Nephron progenitor cell (in vitro differentiated cells): ENCODE results near the gene BAZ2A.
A peak's percentile ranks its signal among the peaks of the same experiment; 100 is the strongest.

Source experiments
- DNase-seq: peaks from one replicate; pipeline ENCODE4 v3.0.0; 2021
- H3K27ac Mint-ChIP-seq: 2 replicates; pipeline ENCODE4 v1.8.0; 2021; ENCODE audit warnings: mild to moderate bottlenecking, moderate library complexity, mixed read lengths
- H3K27me3 Mint-ChIP-seq: 2 replicates; pipeline ENCODE4 v1.8.0; 2021; ENCODE audit warnings: mild to moderate bottlenecking, low read depth, mixed read lengths; ENCODE audit not compliant: poor library complexity
- H3K36me3 Mint-ChIP-seq: 2 replicates; pipeline ENCODE4 v1.8.0; 2021; ENCODE audit warnings: low read depth, mixed read lengths
- H3K4me1 Mint-ChIP-seq: 2 replicates; pipeline ENCODE4 v1.8.0; 2021; ENCODE audit warnings: mixed read lengths
- H3K4me3 Mint-ChIP-seq: 2 replicates; pipeline ENCODE4 v1.8.0; 2021; ENCODE audit warnings: mild to moderate bottlenecking, moderate library complexity, mixed read lengths
- H3K9me3 Mint-ChIP-seq: 2 replicates; pipeline ENCODE4 v1.8.0; 2021; ENCODE audit warnings: mild to moderate bottlenecking, moderate library complexity, mixed read lengths
- TF ChIP-seq, protein P1 (sequence below): fragments of 200-600 bp; sonication (generic); IDR thresholded peaks from 2 replicates; pipeline ENCODE4 v1.5.0; 2021; ENCODE audit warnings: antibody characterized with exemption

Gene BAZ2A

DNA sequence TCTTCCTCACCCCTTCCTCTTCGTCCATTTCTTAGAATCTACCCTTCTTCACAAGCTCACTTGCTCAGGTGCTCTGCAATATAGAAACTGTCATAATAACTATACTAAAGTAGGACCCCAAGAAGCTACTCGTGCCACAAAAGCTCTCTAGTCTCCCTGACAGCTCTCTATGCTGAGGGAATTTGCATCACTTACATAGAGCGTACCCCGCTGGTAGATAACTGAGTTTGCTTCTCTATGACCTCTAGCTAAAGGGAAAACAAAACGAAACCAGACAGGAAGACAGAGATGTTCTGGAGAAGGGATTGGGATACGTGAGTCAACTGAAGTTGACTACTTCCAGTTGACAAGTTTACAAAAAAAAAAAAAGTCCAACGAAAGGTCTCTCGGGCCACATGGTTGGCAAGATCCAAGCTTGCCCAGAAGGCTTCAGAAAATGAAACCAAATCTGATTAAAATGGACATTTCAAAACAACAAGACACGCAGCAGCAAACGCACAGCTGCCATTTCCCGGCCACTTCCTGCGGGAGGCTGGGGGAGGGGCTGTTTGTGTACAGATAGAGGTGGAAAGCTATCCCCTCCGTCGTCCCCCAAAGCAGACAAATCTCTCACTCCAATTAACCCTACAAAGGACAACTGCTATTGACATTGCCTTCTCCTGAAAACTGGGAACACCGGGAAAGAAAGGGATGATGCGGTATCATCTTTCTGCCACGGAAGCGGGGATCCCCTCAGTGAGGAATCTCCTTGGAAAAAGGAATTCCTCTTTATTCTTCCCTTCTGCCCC, 1.3 kb downstream of the BAZ2A start:
- peak overlapping the region; percentile 96 for H3K4me3 Mint-ChIP-seq
- H3K9me3 Mint-ChIP-seq: no peaks in the 10 kb centered on the region
- TF ChIP-seq, protein P1, sequence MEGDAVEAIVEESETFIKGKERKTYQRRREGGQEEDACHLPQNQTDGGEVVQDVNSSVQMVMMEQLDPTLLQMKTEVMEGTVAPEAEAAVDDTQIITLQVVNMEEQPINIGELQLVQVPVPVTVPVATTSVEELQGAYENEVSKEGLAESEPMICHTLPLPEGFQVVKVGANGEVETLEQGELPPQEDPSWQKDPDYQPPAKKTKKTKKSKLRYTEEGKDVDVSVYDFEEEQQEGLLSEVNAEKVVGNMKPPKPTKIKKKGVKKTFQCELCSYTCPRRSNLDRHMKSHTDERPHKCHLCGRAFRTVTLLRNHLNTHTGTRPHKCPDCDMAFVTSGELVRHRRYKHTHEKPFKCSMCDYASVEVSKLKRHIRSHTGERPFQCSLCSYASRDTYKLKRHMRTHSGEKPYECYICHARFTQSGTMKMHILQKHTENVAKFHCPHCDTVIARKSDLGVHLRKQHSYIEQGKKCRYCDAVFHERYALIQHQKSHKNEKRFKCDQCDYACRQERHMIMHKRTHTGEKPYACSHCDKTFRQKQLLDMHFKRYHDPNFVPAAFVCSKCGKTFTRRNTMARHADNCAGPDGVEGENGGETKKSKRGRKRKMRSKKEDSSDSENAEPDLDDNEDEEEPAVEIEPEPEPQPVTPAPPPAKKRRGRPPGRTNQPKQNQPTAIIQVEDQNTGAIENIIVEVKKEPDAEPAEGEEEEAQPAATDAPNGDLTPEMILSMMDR: no peak
- H3K36me3 Mint-ChIP-seq: peaks cover 25% of the 10 kb centered on the region
- peak overlapping the region; percentile 86 for H3K27ac Mint-ChIP-seq
- DNase-seq: peak; percentile 61
- peaks cover 73% of the 10 kb centered on the region for H3K4me1 Mint-ChIP-seq
- no peaks in the 10 kb centered on the region for H3K27me3 Mint-ChIP-seq

DNA sequence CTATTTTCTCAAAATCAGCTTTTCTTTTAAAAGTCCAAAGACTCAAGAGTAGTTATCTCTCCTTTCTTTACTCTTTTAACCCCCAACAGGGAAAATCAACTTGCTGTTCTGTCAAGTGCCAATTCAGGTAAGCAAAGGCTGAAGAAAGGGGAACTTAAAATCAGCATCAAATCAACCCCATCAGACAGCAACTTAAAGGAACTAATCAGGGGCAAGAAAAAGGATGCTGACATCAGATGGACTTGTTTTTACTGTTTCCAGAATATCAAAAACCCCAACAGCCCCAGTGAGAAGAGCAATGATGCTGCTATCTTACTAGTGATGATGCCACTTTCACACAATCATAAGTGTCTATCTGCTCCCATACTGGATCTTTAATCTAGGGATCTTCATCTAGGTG, 3.4 kb downstream of the BAZ2A start:
- Mint-ChIP-seq H3K36me3 (peaks cover 41% of the 10 kb centered on the region), H3K27ac (no peak overlapping the region), H3K27me3 (no peaks in the 10 kb centered on the region), H3K4me3 (no peak overlapping the region), H3K9me3 (no peaks in the 10 kb centered on the region), H3K4me1 (peaks cover 64% of the 10 kb centered on the region)
- TF ChIP-seq, protein P1: no peak
- DNase-seq: no peak

DNA sequence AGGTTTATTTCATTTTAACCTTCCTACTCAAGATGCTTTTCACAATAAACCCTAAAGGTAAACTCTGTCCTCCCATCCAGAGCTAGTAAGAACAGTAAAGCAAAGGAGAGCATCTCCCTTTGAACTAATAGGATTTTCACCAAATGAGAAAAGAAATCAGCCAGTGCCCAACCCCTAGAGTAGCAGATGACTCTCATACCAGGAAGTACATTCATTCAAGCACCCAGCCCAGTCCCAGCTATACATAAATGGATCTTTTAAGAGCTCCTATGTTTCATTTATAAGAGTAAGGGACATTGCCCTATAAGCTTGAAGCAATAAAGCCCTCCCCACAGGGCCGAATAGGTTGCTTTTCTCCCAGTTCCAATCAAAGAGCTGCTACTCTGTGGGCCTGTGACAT, 7.6 kb downstream of the BAZ2A start:
- Mint-ChIP-seq H3K36me3 (peaks cover 60% of the 10 kb centered on the region), H3K4me1 (peaks cover 43% of the 10 kb centered on the region), H3K27me3 (no peaks in the 10 kb centered on the region), H3K4me3 (no peak overlapping the region), H3K27ac (no peak overlapping the region), H3K9me3 (no peaks in the 10 kb centered on the region)
- TF ChIP-seq, protein P1: no peak
- no peak for DNase-seq

DNA sequence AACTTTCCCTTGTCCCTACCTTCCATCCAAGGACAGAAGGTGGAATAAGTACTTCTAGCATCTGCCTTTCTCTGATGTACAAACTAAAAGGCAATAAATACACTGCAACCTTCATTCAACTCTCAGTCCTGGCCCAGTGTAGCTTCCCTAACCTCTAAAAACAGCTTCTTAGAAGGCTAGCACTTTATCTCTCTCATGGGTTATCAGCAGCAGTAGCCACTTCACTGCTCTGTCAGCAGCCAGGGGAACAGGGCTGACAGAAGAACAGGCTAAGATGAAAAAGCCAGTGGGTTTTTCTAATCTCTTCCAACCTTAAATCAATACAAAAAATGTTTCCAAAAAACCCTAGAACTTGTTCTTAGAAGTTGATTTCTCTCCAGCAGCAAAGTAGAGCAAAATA, 13.2 kb downstream of the BAZ2A start:
- no peak for DNase-seq
- H3K4me3 Mint-ChIP-seq: no peak overlapping the region
- peaks cover 12% of the 10 kb centered on the region for H3K4me1 Mint-ChIP-seq
- H3K36me3 Mint-ChIP-seq: peaks cover 75% of the 10 kb centered on the region
- H3K27me3 Mint-ChIP-seq: no peaks in the 10 kb centered on the region
- H3K9me3 Mint-ChIP-seq: no peaks in the 10 kb centered on the region
- TF ChIP-seq, protein P1: no peak
- peak overlapping the region; percentile 52 for H3K27ac Mint-ChIP-seq

DNA sequence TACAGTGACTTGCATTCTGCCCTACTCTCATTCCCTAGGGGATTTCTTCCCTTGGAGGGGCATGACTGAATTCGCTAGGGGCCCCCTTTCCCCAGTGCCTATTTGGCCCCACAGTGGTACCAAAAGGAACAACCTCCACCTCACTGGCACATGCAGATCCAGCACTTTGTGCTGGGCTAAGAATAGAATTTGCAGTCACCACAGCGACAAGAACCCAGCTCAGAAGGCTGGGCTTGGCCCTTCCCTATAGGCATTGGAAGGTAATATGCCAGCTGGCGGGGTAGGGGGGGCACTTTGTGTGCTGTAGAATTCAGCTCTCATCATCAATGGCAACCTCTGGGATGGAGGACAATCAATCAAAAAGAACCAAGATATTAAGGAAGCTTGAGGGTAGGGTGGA, 13.9 kb downstream of the BAZ2A start:
- DNase-seq: no peak
- Mint-ChIP-seq H3K4me1 (peaks cover 11% of the 10 kb centered on the region), H3K27ac (peak overlapping the region; percentile 48), H3K4me3 (no peak overlapping the region), H3K27me3 (no peaks in the 10 kb centered on the region), H3K9me3 (no peaks in the 10 kb centered on the region), H3K36me3 (peaks cover 81% of the 10 kb centered on the region)
- TF ChIP-seq, protein P1: no peak

DNA sequence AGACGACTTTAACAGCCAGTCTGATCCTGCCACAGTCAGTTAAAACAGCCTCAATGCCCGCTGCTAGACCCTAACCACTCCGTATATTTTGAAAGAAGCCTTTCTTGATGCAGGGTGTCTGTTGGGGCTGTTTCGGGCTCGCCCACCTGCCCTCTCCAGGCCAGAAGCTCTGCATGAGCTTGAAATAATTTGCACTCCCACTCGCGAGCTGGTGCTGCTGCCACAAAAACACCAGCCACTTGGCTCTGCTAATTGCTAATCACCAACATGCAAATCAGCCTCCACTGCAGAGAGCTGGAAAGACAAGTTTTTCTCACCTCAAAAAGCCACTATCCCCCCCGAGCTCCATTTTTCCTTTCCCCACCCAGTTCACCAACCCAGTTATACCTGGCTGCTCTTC, 15.5 kb downstream of the BAZ2A start:
- Mint-ChIP-seq H3K4me3 (no peak overlapping the region), H3K27ac (no peak overlapping the region)

More for the DNA sequence above, 15.5 kb downstream of the BAZ2A start:
- DNase-seq: no peak
- H3K4me1 Mint-ChIP-seq: no peaks in the 10 kb centered on the region
- peaks cover 85% of the 10 kb centered on the region for H3K36me3 Mint-ChIP-seq
- H3K9me3 Mint-ChIP-seq: no peaks in the 10 kb centered on the region
- H3K27me3 Mint-ChIP-seq: no peaks in the 10 kb centered on the region
- TF ChIP-seq, protein P1: no peak
